ENCODE data around the gene PNPLA1.

GRCh38 chr6:36301085-36301658 lies 31.3 kb downstream of the PNPLA1 start:
- TF ChIP-seq TOX (CRISPR knock-in tag; IDR thresholded peaks at IDR 0.05; ENCODE audit: borderline replicate concordance) (no peak), ISL1 (CRISPR knock-in tag; IDR thresholded peaks at IDR 0.05) (no peak), ZNF70 (CRISPR knock-in tag; IDR thresholded peaks at IDR 0.05) (no peak), OSR1 (CRISPR knock-in tag; IDR thresholded peaks at IDR 0.05) (no peak), CREB5 (CRISPR knock-in tag; IDR thresholded peaks at IDR 0.05; ENCODE audit: low read depth) (no peak), SNAI2 (CRISPR knock-in tag; IDR thresholded peaks at IDR 0.05) (no peak), GLIS3 (CRISPR knock-in tag; IDR thresholded peaks at IDR 0.05) (no peak), ZFP30 (CRISPR knock-in tag; IDR thresholded peaks at IDR 0.05) (no peak)
